PC-3 (cell line): ENCODE data around the gene SLC48A1. TPM values are rescaled to one million over a fixed set of nuclear protein-coding genes. Genes with fewer than 3 reads are reported as not detected.
A peak's percentile ranks its signal among the peaks of the same experiment; 100 is the strongest.

ENCODE experiments used
- ATAC-seq: fragments of 200-7000 bp; cut with Tn5 transposase; 2 replicates; pipeline ENCODE4 v1.9.1; 2020; ENCODE audit warnings: mild to moderate bottlenecking, moderate library complexity
- BruUV-seq: library from RNA; stranded (reverse); fragments of 400-500 nt; replicated peaks from 2 replicates; lab custom pipeline; 2021; lab: Mats Ljungman, UMichigan
- CTCF ChIA-PET: fragments of 300-600 bp; sonication (Branson Sonifier 250); formaldehyde crosslinking; loops from one replicate; lab custom pipeline; 2022; ENCODE audit warnings: antibody characterized with exemption; lab: Charles Lee
- POLR2A ChIA-PET: fragments of 300-600 bp; sonication (Branson Sonifier 250); formaldehyde crosslinking; loops from one replicate; lab custom pipeline; 2022; ENCODE audit warnings: antibody characterized with exemption; ENCODE audit not compliant: unreplicated experiment; lab: Charles Lee
- DNase-seq: peaks from one replicate; pipeline ENCODE4 v3.0.0-alpha.2; 2015
- H2AFZ ChIP-seq: fragments of 300-600 bp; sonication (generic); 2 replicates; pipeline ENCODE4 v1.6.0; 2016; ENCODE audit warnings: antibody characterized with exemption, low read length
- H3F3A ChIP-seq: fragments of 300-600 bp; sonication (generic); one replicate; pipeline ENCODE4 v1.6.0; 2017; ENCODE audit warnings: antibody characterized with exemption, low read length, control low read depth, mild to moderate bottlenecking; ENCODE audit not compliant: unreplicated experiment
- H3K27ac ChIP-seq: fragments of 300-600 bp; sonication (generic); 2 replicates; pipeline ENCODE4 v1.5.1; 2016; ENCODE audit warnings: mild to moderate bottlenecking, low read length
- H3K27me3 ChIP-seq: fragments of 300-600 bp; sonication (generic); 2 replicates; pipeline ENCODE4 v1.6.1; 2016; ENCODE audit warnings: low read length, mixed read lengths
- H3K36me3 ChIP-seq: fragments of 300-600 bp; sonication (generic); 2 replicates; pipeline ENCODE4 v1.6.1; 2016; ENCODE audit warnings: low read depth, mixed run types, low read length, mixed read lengths
- H3K4me1 ChIP-seq: fragments of 300-600 bp; sonication (generic); 2 replicates; pipeline ENCODE4 v1.5.1; 2016; ENCODE audit warnings: low read length; ENCODE audit not compliant: insufficient read depth
- H3K4me2 ChIP-seq: fragments of 300-600 bp; sonication (generic); 2 replicates; pipeline ENCODE4 v1.6.0; 2016; ENCODE audit warnings: low read length
- H3K4me3 ChIP-seq: fragments of 300-600 bp; sonication (generic); 2 replicates; pipeline ENCODE4 v1.5.1; 2016; ENCODE audit warnings: mild to moderate bottlenecking, low read length, mixed read lengths
- H3K79me2 ChIP-seq: fragments of 300-600 bp; sonication (generic); 2 replicates; pipeline ENCODE4 v1.6.1; 2017; ENCODE audit warnings: low read length, mixed read lengths
- H3K9ac ChIP-seq: fragments of 300-600 bp; sonication (generic); 2 replicates; pipeline ENCODE4 v1.6.0; 2016; ENCODE audit warnings: mild to moderate bottlenecking, low read length
- H3K9me2 ChIP-seq: fragments of 300-600 bp; sonication (generic); replicated peaks from 2 replicates; pipeline ENCODE4 v1.6.1; 2016; ENCODE audit warnings: mixed run types, low read length, mixed read lengths
- H3K9me3 ChIP-seq: fragments of 300-600 bp; sonication (generic); 2 replicates; pipeline ENCODE4 v1.6.1; 2016; ENCODE audit warnings: low read length, mixed read lengths
- H4K20me1 ChIP-seq: fragments of 300-600 bp; sonication (generic); 2 replicates; pipeline ENCODE4 v1.6.1; 2016; ENCODE audit warnings: low read length, mixed read lengths
- EZH2 ChIP-seq: fragments of 300-600 bp; sonication (generic); IDR thresholded peaks from one replicate; pipeline ENCODE4 v1.6.1; 2017; ENCODE audit warnings: antibody characterized with exemption, mild to moderate bottlenecking, low read length; ENCODE audit not compliant: unreplicated experiment
- EZH2phosphoT487 ChIP-seq: fragments of 300-600 bp; sonication (generic); IDR thresholded peaks from 2 replicates; pipeline ENCODE4 v1.6.1; 2018; ENCODE audit warnings: mild to moderate bottlenecking, antibody characterized with exemption, low read length, borderline replicate concordance
- intact Hi-C: fragments of 100-400 bp; cut with micrococcal nuclease; formaldehyde crosslinking; loops from 2 replicates; pipeline ENCODE4 v1.9.0; 2023
- total RNA-seq: library from RNA; depleted of rRNA; stranded (reverse); fragments of >200 nt; gene quantifications from 2 replicates; pipeline ENCODE4 v1.2.3, GENCODE V29; 2014
- TF ChIP-seq, protein P1 (sequence below): fragments of 300-600 bp; sonication (generic); conservative IDR thresholded peaks from 2 replicates; pipeline ENCODE4 v1.5.1; 2017; ENCODE audit warnings: antibody characterized with exemption, low read depth, mild to moderate bottlenecking, low read length

Gene SLC48A1
- total RNA-seq, 1 experiment from 2014 or later, result 21.4 TPM

DNA sequence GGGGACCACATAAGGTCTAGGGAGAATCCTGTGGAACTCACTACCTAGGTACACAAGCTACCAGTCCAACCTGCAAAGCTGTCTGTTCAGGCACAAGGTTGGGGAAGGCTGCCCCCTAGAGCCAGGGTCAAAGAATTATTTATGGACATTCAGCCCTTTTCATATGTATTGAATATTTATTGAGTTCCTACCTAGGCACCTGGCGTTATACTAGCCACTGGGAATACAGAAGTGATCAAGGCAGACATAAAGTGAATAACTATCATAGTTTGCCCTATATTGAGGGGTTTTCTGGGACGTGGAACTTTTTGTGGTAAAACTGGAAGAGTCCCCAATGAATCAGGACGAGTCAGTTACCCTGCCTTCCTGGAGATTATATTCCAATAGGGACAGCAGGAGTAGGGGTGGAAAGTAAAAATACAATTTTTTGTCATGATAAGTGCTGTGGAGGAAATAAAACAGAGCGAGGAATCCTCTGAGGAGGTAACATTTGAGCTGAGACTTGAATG lies 5.8 kb upstream of the SLC48A1 start:
- ChIA-PET POLR2A (no interaction called here), CTCF (interaction anchor here (0.7 to 2.4 kb wide), 6 partner anchors 9 to 71 kb away, joined by 3 to 13 read pairs (median 4); partner anchors contain the start of gene RAPGEF3)
- no peak overlapping the region for H3K27ac ChIP-seq
- H3K4me3 ChIP-seq, result no peak overlapping the region
- ATAC-seq (peak; percentile 24; the same call in 1 of the 2 replicates), DNase-seq (peak; percentile 64)
- H3K36me3 ChIP-seq, result no peaks in the 10 kb centered on the region
- H4K20me1 ChIP-seq, result no peaks in the 10 kb centered on the region
- no peak for TF ChIP-seq EZH2
- TF ChIP-seq EZH2phosphoT487, result no peak
- TF ChIP-seq, protein P1, sequence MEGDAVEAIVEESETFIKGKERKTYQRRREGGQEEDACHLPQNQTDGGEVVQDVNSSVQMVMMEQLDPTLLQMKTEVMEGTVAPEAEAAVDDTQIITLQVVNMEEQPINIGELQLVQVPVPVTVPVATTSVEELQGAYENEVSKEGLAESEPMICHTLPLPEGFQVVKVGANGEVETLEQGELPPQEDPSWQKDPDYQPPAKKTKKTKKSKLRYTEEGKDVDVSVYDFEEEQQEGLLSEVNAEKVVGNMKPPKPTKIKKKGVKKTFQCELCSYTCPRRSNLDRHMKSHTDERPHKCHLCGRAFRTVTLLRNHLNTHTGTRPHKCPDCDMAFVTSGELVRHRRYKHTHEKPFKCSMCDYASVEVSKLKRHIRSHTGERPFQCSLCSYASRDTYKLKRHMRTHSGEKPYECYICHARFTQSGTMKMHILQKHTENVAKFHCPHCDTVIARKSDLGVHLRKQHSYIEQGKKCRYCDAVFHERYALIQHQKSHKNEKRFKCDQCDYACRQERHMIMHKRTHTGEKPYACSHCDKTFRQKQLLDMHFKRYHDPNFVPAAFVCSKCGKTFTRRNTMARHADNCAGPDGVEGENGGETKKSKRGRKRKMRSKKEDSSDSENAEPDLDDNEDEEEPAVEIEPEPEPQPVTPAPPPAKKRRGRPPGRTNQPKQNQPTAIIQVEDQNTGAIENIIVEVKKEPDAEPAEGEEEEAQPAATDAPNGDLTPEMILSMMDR, result peak; percentile 78
- no peak overlapping the region for H3K9ac ChIP-seq
- H3K79me2 ChIP-seq, result no peaks in the 10 kb centered on the region
- intact Hi-C loops, result loop anchor here (1.0 to 2.0 kb wide), 2 partner anchors 23 to 52 kb away; no protein-coding TSS in a partner anchor
- peaks cover 13% of the 10 kb centered on the region for H3K4me1 ChIP-seq
- H2AFZ ChIP-seq, result no peak overlapping the region
- no peaks in the 10 kb centered on the region for H3F3A ChIP-seq
- no TSS peak for BruUV-seq
- H3K4me2 ChIP-seq, result no peak overlapping the region
- no peaks in the 10 kb centered on the region for H3K27me3 ChIP-seq
- H3K9me3 ChIP-seq, result no peaks in the 10 kb centered on the region
- H3K9me2 ChIP-seq, result no peaks in the 10 kb centered on the region

DNA sequence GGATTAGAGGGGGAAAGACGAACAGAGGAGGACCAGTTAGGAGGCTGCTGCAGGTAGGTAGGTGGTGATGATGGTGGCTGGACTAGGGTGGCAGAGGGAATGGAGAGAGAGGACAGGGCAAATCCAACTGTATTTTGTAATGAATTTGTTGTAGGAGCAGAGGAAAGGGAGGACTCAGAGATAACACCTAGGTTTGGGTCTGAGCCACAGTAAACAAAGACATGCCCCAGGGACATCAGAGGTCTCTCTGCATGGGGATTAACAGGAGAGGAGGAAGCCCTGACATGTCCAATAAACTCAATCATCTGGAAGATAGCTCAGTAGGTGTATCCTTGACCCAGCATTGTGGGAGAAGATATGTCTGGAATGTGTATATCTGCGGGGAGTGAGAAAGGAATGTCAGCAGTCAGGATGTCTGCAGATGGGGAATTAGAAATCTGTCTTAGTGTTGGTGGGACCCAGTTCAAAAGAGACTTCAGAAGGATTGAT lies 4.7 kb upstream of the SLC48A1 start:
- no peak for TF ChIP-seq EZH2
- no TSS peak for BruUV-seq
- Histone ChIP-seq H3F3A (no peaks in the 10 kb centered on the region), H4K20me1 (no peaks in the 10 kb centered on the region), H3K4me1 (peaks cover 17% of the 10 kb centered on the region), H3K4me2 (peak overlapping the region; percentile 57), H3K9me2 (no peaks in the 10 kb centered on the region), H3K9me3 (no peaks in the 10 kb centered on the region), H3K79me2 (no peaks in the 10 kb centered on the region), H3K9ac (no peak overlapping the region), H3K4me3 (no peak overlapping the region), H2AFZ (no peak overlapping the region), H3K36me3 (no peaks in the 10 kb centered on the region), H3K27me3 (no peaks in the 10 kb centered on the region), H3K27ac (no peak overlapping the region)
- peak; percentile 54 for ATAC-seq
- POLR2A ChIA-PET, result interaction anchor here (0.5 kb wide), 1 partner anchor 25 kb away, joined by 4 read pairs; no protein-coding TSS in a partner anchor
- CTCF ChIA-PET, result interaction anchor here (0.8 to 1.6 kb wide), 3 partner anchors 24 to 26 kb away, joined by 5 to 13 read pairs (median 5); no protein-coding TSS in a partner anchor
- intact Hi-C loops, result no loop called here
- peak; percentile 92 for DNase-seq

DNA sequence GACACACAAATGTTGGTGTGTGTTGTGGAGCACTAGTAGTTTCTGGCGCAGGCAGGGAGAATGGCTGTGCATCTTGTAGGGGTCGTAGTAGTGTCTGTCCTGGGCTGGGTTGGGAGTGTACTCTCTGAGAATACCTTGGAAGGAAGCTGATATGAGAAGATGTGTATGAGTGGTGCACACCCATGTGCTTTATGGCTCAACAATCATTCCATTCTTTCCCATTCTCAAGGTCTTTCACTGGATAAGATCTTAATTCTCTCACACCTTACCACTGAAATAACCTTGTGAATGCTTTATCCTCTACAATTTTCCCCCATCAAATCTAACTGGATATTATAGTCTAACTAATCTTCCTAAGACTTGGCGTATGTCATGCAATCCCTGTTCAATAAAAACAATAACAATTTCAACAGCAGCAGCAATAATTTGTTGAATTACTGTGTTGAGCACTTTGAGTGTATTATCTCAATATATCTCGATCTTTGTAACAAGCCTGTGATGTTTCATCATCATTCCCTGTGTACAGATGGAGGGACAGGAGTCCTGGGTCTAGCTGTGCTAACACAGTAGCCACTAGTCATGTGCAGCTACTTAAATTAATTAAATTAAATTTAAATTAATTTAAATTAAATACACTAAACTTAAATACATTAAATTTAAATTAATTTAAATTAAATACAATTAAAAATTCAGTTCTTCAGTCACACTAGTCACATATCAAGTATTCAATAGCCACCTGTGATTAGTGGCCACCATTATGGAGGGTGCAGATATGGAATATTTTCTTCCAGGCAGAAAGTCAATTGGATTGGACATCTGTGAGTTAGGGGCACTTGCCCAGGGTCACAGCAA lies 3.6 kb upstream of the SLC48A1 start:
- Histone ChIP-seq H3K9ac (no peak overlapping the region), H3K27ac (no peak overlapping the region), H3K9me2 (no peaks in the 10 kb centered on the region), H2AFZ (no peak overlapping the region), H3K36me3 (no peaks in the 10 kb centered on the region), H3F3A (no peaks in the 10 kb centered on the region), H3K9me3 (no peaks in the 10 kb centered on the region), H3K79me2 (peaks cover 10% of the 10 kb centered on the region), H3K4me1 (peaks cover 23% of the 10 kb centered on the region), H3K4me3 (no peak overlapping the region), H3K27me3 (no peaks in the 10 kb centered on the region), H4K20me1 (no peaks in the 10 kb centered on the region), H3K4me2 (no peak overlapping the region)
- DNase-seq (no peak), ATAC-seq (no peak)
- TF ChIP-seq, protein P1, result no peak
- TF ChIP-seq EZH2phosphoT487 (no peak), EZH2 (no peak)
- intact Hi-C loops, result no loop called here
- POLR2A ChIA-PET, result no interaction called here
- CTCF ChIA-PET, result interaction anchor here (0.6 to 1.0 kb wide), 2 partner anchors 26 to 28 kb away, joined by 5 to 7 read pairs; no protein-coding TSS in a partner anchor
- BruUV-seq, result no TSS peak
